ENCODE data around the gene TBL3.
"Not testable (repeated sequence)": the region's sequence is repeated elsewhere in the genome, so short reads cannot be mapped to it uniquely, and the experiment has no call there.

The TBL3 gene

DNA sequence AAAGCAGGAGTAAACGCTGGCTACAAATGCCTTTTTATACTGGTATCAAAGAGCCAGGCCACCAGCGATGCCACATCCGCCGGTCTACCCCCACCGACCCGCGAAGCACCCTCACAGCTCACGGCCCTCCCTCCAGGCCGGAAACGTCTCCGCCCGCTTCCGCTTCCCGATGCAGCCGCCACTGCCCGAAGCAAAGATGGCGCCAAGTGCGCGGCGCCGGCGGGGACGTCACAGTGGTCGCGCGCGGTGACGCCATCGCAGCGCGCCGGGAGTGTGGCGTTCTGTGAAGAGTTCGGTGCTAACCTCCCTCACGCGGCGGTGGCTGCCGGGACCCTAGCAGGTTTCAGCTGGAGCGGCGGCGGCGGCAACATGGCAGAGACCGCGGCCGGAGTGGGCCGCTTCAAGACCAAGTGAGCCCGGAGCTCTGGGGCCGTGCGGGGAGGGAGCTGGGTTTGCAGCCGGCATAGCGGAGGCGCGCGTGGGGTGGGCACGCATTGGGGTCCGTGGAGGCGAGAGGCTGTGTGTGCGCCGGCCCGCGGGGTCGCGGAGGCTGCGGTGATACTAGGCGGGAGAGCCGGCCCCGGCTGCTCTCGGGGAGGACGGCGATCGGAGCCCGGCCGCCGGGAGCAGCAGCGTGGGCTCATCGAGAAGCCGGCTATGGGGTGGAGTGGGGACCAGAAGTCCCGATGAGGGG, at the start of gene TBL3:
TBL3 (plus strand) TSS at position 258 of the 694 bp plus-strand sequence; CDS start at position 370, 112 bp downstream.
- DNase-seq: peak; percentile 90

GRCh38 chr16:1922357-1922756, 49.5 kb upstream of the TBL3 start:
- DNase-seq: no peak

GRCh38 chr16:1923299-1924034, 48.4 kb upstream of the TBL3 start:
- peak; percentile 83 for DNase-seq

- DNase-seq: no peak
Observed at GRCh38 chr16:1924095-1924494, 47.8 kb upstream of the TBL3 start.

DNA sequence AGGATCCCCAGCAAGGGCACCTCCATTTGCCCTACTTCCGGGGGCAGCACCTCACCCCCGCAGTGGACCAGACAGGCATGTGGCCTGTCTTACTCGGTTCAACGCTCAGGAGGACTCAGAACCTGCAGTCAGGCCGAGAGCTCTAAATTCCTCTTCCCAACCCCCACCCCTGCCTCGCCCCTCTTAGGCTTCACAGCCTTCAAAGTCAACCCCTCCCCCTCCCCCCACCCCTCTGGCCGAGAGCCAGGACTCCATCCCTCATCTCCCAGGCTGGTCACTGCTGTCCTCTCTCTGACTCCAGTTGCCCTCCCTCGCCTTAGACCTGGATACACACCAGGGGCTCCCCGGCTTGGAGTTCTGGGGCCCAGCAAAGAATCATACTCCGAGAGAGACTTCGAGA, 45.6 kb upstream of the TBL3 start:
- DNase-seq: no peak

DNA sequence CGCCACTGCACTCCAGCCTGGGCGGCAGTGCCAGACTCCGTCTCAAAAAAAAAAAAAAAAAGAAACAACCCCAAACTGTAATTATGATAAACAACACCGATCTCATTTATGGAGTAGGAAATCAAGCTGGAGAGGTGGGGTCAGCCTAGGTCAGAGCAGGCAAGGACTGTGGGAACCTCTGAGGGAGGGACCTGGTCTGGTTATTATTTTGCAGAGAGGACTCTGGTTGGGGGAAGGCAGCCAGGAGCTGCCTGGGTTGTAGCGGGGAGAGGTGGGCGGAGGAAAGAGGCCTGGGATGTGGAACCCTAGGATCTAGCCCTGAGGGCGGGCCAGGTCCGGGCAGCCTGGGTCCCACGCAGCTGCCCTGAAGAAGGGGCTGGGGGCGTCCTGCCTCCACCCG, 42.7 kb upstream of the TBL3 start:
- DNase-seq: no peak

DNA sequence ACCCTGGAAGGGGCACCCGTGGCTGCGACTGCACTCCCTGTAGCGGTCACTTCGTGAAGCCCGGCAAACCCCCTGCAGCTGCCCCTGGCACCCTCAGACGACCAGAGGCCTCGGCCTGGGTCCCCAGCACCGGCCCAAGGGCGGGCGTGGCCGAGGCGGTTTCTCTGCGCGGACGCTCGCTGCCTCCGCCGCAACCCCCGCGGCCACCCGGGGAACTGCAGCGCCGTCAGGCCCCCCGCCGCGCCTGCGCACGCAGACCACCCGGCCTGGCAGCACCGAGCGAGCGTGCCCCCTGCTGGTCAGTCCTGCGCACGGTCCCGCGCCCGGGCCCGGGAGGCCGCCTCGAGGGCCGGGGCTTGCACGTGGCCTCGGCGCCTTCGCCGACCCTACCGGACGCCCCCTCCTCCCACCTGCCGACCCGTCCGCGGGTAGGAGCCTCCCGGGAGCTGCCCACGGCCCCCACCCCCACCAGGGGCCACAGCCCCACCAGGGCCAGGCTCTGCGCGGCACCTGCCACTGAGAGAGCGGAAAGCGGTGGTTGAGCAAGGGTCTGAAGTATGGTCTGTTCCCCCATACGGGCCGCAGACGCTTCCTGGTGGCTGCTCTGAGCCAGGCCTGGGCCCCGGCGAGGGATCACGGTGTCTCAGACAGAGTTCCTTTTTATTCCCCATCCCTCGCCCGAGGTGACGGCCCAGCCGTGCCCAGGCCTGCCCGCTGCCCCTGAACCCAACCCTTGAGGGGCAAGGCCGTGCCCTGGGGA, 42.1 kb upstream of the TBL3 start:
- peak; percentile 71 for DNase-seq

DNA sequence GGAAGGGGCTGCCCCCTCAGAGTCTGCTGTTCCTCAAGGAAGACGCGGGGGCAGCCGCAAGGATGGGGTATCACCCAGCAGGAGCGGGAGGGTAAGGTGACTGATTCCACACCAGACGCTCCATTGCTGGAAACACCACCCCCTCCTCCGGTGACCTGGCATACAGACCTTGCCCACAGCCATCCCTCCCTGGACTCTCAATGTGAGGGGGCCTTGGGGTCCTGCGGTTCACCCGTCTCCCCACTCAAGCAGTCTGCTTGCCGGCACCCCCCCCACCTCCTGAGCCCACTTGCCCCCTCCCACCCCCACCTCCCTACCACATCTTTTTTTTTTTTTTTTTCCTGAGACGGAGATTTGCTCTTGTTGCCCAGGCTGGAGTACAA, 41.5 kb upstream of the TBL3 start:
- no peak for DNase-seq

DNA sequence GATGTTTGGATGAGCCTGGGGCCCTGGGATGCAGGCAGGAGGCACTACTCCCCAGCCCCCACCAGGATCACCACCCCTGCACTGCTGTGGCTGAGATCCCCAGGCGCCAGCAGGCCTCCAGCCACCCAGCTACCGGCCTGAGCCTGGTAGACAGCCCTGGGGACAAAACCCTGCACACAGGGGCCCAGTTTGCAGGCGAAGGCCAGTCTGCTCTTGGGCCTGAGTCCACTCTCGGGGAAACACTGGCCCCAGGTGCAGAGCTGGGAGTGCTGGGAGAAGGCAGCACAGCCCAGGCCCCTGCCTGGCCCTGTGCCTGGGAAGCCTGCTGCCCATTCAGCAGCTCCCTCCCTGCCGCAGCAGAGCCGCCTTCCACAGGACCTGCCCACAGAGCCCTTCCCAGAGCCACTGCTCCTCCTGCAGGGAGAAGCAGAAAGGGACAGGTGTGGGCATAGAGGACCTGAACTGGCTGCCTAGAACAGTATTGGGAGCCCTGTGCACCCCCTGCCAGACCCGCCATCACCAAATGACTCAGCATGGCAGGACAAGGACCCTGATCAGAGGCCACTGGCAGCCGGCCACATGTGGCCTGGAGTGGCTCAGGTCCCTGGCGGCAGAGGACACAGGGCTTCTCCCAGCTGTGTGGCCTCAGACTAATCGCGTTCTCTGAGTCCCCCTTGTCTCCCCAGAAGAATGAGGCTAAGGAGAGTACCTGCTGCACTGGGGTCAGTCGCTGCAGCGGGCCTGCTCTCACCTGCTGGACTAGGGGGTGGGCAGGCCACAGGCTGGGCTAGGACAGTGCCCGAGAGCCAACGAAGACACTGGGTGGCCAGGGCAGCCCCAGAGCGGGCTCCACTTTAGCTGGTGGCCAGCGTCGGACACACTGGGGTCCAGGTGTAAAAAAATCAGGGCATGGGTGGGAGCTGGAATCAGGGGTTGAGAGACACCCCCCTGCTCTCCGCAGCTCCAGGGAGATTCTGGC, 39.5 kb upstream of the TBL3 start:
- DNase-seq: peak; percentile 20

- no peak for DNase-seq
Observed at GRCh38 chr16:1933097-1933661, 38.7 kb upstream of the TBL3 start.

- no peak for DNase-seq
Observed at GRCh38 chr16:1936945-1937479, 34.8 kb upstream of the TBL3 start.

DNA sequence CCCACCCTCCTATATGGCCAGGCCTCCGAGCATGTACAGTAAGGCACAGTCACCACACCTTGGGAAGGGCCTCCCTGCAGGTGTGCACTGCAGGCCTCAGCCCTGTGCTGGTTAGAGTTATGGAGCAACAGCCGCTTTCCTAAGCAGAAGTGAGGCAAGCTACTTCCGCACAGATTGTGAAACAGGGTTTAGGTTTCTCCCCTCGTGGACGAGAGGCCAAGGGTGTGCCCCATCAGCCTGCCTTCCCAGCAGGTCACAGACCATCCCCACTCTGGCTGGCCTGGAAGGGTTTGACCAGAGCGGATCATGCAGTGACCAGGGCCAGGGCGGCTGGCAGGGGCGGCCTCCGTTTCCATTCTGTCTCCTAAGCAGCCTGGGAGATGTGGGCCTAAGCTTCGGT, 33.5 kb upstream of the TBL3 start:
- no peak for DNase-seq

GRCh38 chr16:1938910-1939309, 32.9 kb upstream of the TBL3 start:
- DNase-seq: no peak

- not testable (repeated sequence) for DNase-seq
Observed at GRCh38 chr16:1939833-1940232, 32.0 kb upstream of the TBL3 start.

DNA sequence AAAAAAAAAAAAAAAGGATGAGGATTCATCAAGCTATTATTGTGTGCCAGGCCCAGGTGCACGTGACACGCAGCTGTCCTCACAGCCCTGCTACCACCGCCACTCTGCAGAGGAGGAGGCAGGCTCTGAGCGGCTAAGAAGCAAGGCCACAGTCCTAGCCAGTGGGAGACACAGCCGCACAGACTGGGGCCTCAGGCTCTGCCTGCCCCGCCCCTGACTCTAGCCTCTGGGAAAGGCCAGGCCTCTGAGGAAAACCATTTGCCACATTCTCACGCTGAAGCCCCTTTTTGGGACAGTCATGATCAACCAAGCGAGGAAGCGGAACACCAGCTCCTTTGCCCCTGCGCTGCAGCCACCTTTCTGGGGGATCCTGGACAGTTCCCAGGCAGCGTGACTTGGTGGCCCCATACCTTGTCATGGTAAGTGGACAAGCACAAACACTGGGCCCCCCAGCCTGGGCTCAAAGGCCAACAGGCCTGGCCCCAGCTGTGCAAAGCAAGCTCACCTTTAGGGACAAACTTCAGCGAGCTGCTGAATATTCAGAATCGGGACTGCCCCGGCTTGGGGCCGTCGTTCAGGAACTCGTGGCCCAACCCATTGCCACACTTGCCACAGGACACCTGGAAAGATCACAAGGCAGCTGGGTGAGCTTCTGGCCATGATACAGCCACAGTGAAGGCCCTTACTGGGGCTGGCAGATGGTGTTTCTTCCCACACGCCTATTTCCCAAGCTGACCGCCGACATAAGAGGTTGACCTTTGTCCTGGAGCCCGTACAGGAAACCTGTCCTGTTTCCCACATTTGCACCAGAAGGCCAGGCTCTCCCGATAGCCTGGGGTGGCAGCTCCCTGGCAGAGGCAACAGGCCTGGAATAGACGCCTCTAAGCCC, 31.3 kb upstream of the TBL3 start:
- DNase-seq: no peak

- no peak for DNase-seq
Observed at GRCh38 chr16:1941162-1942046, 30.4 kb upstream of the TBL3 start.

DNA sequence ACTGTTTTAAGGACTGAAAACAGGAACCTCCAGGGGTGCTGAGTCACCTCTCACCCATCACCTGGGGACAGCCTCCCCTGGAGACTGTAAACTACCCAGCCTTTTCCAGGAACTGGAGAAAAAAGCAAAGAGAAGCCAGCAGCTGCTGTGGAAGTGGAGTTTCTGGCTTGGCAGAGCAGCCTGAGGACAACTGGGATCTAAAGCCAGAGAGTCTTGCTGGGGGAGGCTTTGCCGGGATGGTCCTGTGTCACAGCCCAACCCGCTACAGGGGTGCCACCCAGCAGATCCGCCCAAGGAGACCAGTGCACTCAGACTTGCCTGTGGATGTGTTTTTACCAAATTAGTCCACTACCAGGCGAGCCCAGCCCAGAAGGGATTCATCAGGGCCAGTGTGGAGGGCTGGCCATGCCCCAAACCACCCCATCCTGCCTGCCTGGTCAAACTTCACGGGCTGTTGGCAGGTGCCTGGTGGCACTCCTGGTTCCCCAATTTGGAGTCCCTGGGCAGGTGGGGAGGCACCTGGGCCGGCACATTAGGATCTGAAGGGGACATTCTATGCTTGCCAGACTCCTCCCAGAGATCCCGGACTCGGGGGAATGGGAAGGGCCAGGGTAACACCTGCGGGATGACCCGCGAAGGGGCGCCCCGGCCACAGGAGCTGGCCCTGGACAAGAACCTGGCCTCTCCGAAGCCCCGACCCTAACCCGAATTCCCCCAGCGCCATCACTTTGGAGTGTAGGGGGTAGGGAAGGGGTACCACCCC, 29.6 kb upstream of the TBL3 start:
- no peak for DNase-seq

GRCh38 chr16:1942810-1943726, 28.8 kb upstream of the TBL3 start, which contains the start of gene MSRB1:
Gene MSRB1, minus strand, starts transcription at chr16:1943199. Its CDS starts 43 bp downstream, at chr16:1943156.
- peak; percentile 96 for DNase-seq
